ENCODE measurements around the gene DSCAML1. TPM values are rescaled to one million over a fixed set of nuclear protein-coding genes. Genes with fewer than 3 reads are reported as not detected.

Gene DSCAML1
- total RNA-seq, 6 experiments from 2014 or later, result not detected

DNA sequence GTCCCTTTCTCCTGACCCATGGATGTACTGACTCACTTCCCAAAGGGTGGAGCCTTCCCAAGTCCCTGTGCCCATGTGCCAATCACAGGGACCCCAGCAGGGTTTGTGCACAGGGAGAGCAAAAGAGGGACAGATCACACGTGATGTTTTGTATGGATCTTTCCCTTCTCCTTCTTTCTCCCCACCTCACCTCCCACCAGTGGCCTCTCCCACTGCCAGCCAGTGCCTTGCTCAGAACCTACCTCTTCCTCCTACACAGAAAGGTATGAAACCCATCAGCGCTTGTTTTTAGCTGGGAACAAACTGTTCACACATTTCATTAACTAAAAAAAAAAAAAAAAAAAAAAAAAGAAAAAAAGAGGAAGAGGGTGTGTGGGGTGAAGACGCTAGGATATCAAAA lies 112.9 kb downstream of the DSCAML1 start:
- Mint-ChIP-seq H3K4me1 (ENCODE audit: low read depth) (peaks cover 5% of the 10 kb centered on the region; the same call in 1 of the 2 replicates), H3K27ac (no peak overlapping the region), H3K9me3 (no peaks in the 10 kb centered on the region), H3K36me3 (ENCODE audit: low read depth) (no peaks in the 10 kb centered on the region), H3K27me3 (ENCODE audit: insufficient read depth) (peaks cover 62% of the 10 kb centered on the region), H3K4me3 (no peak overlapping the region)
- no peak for DNase-seq
- TF ChIP-seq, protein P1, sequence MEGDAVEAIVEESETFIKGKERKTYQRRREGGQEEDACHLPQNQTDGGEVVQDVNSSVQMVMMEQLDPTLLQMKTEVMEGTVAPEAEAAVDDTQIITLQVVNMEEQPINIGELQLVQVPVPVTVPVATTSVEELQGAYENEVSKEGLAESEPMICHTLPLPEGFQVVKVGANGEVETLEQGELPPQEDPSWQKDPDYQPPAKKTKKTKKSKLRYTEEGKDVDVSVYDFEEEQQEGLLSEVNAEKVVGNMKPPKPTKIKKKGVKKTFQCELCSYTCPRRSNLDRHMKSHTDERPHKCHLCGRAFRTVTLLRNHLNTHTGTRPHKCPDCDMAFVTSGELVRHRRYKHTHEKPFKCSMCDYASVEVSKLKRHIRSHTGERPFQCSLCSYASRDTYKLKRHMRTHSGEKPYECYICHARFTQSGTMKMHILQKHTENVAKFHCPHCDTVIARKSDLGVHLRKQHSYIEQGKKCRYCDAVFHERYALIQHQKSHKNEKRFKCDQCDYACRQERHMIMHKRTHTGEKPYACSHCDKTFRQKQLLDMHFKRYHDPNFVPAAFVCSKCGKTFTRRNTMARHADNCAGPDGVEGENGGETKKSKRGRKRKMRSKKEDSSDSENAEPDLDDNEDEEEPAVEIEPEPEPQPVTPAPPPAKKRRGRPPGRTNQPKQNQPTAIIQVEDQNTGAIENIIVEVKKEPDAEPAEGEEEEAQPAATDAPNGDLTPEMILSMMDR (IDR thresholded peaks at IDR 0.05), result no peak

GRCh38 chr11:117681438-117681837 lies 115.6 kb downstream of the DSCAML1 start:
- no peaks in the 10 kb centered on the region for H3K36me3 Mint-ChIP-seq (ENCODE audit: low read depth)
- TF ChIP-seq, protein P1 (IDR thresholded peaks at IDR 0.05), result no peak
- no peaks in the 10 kb centered on the region for H3K9me3 Mint-ChIP-seq
- H3K4me3 Mint-ChIP-seq, result no peak overlapping the region
- no peak for DNase-seq
- no peaks in the 10 kb centered on the region for H3K4me1 Mint-ChIP-seq (ENCODE audit: low read depth)
- H3K27me3 Mint-ChIP-seq (ENCODE audit: insufficient read depth), result peaks cover 61% of the 10 kb centered on the region
- H3K27ac Mint-ChIP-seq, result no peak overlapping the region

- Mint-ChIP-seq H3K9me3 (no peaks in the 10 kb centered on the region), H3K4me1 (ENCODE audit: low read depth) (no peaks in the 10 kb centered on the region), H3K27ac (no peak overlapping the region), H3K36me3 (ENCODE audit: low read depth) (no peaks in the 10 kb centered on the region), H3K4me3 (no peak overlapping the region), H3K27me3 (ENCODE audit: insufficient read depth) (peaks cover 56% of the 10 kb centered on the region)
- DNase-seq, result no peak
- TF ChIP-seq, protein P1 (IDR thresholded peaks at IDR 0.05), result no peak
Observed at GRCh38 chr11:117679461-117679860, 117.6 kb downstream of the DSCAML1 start.

GRCh38 chr11:117678658-117679406 lies 118.2 kb downstream of the DSCAML1 start:
- Mint-ChIP-seq H3K4me1 (ENCODE audit: low read depth) (no peaks in the 10 kb centered on the region), H3K27ac (no peak overlapping the region), H3K9me3 (no peaks in the 10 kb centered on the region), H3K27me3 (ENCODE audit: insufficient read depth) (peaks cover 58% of the 10 kb centered on the region), H3K36me3 (ENCODE audit: low read depth) (no peaks in the 10 kb centered on the region), H3K4me3 (no peak overlapping the region)
- DNase-seq, result no peak
- TF ChIP-seq, protein P1 (IDR thresholded peaks at IDR 0.05), result no peak

GRCh38 chr11:117677729-117678310 lies 119.2 kb downstream of the DSCAML1 start:
- no peak overlapping the region for H3K4me3 Mint-ChIP-seq
- no peaks in the 10 kb centered on the region for H3K36me3 Mint-ChIP-seq (ENCODE audit: low read depth)
- no peaks in the 10 kb centered on the region for H3K9me3 Mint-ChIP-seq
- H3K27ac Mint-ChIP-seq, result no peak overlapping the region
- H3K27me3 Mint-ChIP-seq (ENCODE audit: insufficient read depth), result peaks cover 63% of the 10 kb centered on the region
- DNase-seq, result no peak
- no peaks in the 10 kb centered on the region for H3K4me1 Mint-ChIP-seq (ENCODE audit: low read depth)
- TF ChIP-seq, protein P1 (IDR thresholded peaks at IDR 0.05), result no peak
